ENCODE data around the gene ATAD5. TPM values are rescaled to one million over a fixed set of nuclear protein-coding genes. Genes with fewer than 3 reads are reported as not detected.
"Not testable (repeated sequence)": the region's sequence is repeated elsewhere in the genome, so short reads cannot be mapped to it uniquely, and the experiment has no call there.

The ATAD5 gene
- total and polyA plus RNA-seq, 5 donors, result 0.29 to 1.3 (median 0.69) TPM

DNA sequence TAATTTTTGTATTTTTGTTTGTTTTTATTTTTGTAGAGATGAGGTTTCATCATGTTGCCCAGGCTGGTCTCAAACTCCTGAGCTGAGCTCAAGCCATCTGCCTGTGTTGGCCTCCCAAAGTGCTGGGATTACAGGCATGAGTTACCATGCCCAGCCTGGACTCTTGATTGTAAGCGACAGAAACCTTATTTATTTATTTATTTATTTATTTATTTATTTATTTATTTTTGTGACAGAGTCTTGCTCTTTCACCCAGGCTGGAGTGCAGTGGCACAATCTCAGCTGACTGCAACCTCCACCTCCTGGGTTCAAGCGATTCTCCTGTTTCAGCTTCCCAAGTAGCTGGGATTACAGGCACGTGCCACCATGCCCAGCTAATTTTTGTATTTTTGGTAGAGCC lies 98.1 kb downstream of the ATAD5 start:
- H3K27me3 ChIP-seq (ENCODE audit: control insufficient read depth, insufficient read depth); H3K4me3 ChIP-seq (ENCODE audit: low read length); intact Hi-C loops (cut with DNase I); H3K9me3 ChIP-seq (ENCODE audit: control insufficient read depth, low read length); H3K27ac ChIP-seq (ENCODE audit: low read length); DNase-seq; ATAC-seq; H3K4me1 ChIP-seq (ENCODE audit: control insufficient read depth, insufficient read depth, low read length): not testable (repeated sequence)
- 89% methylated on average over 3 of the region's 3 CpGs for WGBS

DNA sequence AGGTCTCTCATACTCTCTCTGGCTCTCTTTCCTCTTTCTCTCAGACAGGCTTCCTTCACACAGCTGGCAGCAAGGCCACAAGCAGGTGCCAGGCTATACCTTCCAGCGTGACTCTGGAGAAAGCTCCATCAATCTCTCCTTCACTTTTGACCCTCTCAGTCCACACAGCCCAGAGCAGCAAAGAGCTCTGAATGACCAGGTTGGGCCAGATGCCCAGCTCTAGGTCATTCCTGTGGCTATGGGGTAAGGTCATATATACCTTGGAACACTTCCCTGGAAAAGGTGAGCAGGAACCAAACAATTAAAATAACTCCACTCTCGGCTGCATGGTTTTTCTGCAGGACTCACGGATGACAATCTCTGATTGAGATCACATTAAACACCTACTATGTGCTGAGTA lies 98.7 kb downstream of the ATAD5 start:
- Histone ChIP-seq H3K9me3 (ENCODE audit: control insufficient read depth, low read length) (no peaks in the 10 kb centered on the region), H3K4me1 (ENCODE audit: control insufficient read depth, insufficient read depth, low read length) (no peaks in the 10 kb centered on the region), H3K4me3 (ENCODE audit: low read length) (no peak overlapping the region), H3K27me3 (ENCODE audit: control insufficient read depth, insufficient read depth) (no peaks in the 10 kb centered on the region), H3K27ac (ENCODE audit: low read length) (no peak overlapping the region)
- intact Hi-C loops (cut with DNase I), result no loop called here
- DNase-seq (no peak), ATAC-seq (no peak)
- 86% methylated on average over 3 of the region's 3 CpGs for WGBS

GRCh38 chr17:30931582-30931981 lies 99.8 kb downstream of the ATAD5 start:
- H3K27me3 ChIP-seq (ENCODE audit: control insufficient read depth, insufficient read depth); H3K27ac ChIP-seq (ENCODE audit: low read length); intact Hi-C loops (cut with DNase I); H3K4me1 ChIP-seq (ENCODE audit: control insufficient read depth, insufficient read depth, low read length); H3K4me3 ChIP-seq (ENCODE audit: low read length); H3K9me3 ChIP-seq (ENCODE audit: control insufficient read depth, low read length); DNase-seq; ATAC-seq: not testable (repeated sequence)
- 85% methylated on average over 8 of the region's 8 CpGs for WGBS

DNA sequence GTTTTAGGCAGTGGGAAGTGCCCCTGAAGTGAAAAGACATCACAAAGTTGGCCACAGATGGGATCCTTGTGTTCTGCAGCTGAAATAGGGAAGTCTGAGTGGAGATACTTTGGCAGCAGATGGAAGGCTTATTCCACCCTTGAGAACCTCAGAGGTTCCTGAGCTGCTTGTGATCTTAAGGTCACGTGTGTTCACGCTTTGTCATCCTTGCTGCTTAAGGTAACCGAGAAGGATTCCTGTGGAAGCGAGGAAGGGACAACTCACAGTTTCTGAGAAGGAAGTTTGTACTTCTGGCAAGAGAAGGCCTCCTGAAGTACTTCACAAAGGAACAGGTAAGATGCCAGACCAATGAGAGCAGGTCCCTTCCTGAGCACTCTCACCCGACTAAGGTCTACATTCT lies 102.2 kb downstream of the ATAD5 start:
- H3K9me3 ChIP-seq (ENCODE audit: control insufficient read depth, low read length), result no peaks in the 10 kb centered on the region
- no peaks in the 10 kb centered on the region for H3K27me3 ChIP-seq (ENCODE audit: control insufficient read depth, insufficient read depth)
- no peak overlapping the region for H3K27ac ChIP-seq (ENCODE audit: low read length)
- H3K4me3 ChIP-seq (ENCODE audit: low read length), result no peak overlapping the region
- ATAC-seq (no peak), DNase-seq (no peak)
- 69% methylated on average over 5 of the region's 5 CpGs for WGBS
- no peaks in the 10 kb centered on the region for H3K4me1 ChIP-seq (ENCODE audit: control insufficient read depth, insufficient read depth, low read length)
- intact Hi-C loops (cut with DNase I), result no loop called here

DNA sequence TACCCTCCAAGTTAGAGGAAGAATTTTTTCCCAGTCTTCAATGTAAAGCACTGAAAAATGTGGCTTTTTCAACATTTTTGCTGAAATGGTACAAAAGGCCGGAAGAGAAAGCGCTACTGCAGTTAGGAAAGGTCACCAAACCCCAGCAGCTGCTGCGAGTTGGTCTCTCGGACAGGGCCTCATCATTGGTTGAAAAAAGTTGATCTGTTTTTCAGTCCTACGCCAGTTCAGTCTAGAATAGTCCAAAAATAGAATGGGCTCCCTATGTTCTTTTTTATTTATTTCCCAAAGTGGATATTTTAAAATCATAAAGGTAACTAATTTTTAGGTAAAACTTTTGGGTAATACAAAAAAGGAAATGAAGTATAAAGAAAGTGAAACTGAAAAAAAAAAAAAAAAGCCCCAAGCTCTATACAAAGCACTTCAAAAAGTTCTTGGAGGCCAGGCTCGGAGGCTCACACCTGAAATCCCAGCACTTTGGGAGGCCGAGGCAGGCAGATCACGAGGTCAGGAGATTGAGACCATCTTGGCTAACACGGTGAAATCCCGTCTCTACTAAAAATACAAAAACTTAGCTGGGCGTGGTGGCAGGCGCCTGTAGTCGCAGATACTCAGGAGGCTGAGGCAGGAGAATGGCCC lies 107.4 kb downstream of the ATAD5 start:
- H3K4me1 ChIP-seq (ENCODE audit: control insufficient read depth, insufficient read depth, low read length), result no peaks in the 10 kb centered on the region
- no peaks in the 10 kb centered on the region for H3K9me3 ChIP-seq (ENCODE audit: control insufficient read depth, low read length)
- H3K27me3 ChIP-seq (ENCODE audit: control insufficient read depth, insufficient read depth), result no peaks in the 10 kb centered on the region
- no peak overlapping the region for H3K27ac ChIP-seq (ENCODE audit: low read length)
- DNase-seq (no peak), ATAC-seq (no peak)
- WGBS, result 80% methylated on average over 13 of the region's 13 CpGs
- H3K4me3 ChIP-seq (ENCODE audit: low read length), result no peak overlapping the region
- intact Hi-C loops (cut with DNase I), result no loop called here

DNA sequence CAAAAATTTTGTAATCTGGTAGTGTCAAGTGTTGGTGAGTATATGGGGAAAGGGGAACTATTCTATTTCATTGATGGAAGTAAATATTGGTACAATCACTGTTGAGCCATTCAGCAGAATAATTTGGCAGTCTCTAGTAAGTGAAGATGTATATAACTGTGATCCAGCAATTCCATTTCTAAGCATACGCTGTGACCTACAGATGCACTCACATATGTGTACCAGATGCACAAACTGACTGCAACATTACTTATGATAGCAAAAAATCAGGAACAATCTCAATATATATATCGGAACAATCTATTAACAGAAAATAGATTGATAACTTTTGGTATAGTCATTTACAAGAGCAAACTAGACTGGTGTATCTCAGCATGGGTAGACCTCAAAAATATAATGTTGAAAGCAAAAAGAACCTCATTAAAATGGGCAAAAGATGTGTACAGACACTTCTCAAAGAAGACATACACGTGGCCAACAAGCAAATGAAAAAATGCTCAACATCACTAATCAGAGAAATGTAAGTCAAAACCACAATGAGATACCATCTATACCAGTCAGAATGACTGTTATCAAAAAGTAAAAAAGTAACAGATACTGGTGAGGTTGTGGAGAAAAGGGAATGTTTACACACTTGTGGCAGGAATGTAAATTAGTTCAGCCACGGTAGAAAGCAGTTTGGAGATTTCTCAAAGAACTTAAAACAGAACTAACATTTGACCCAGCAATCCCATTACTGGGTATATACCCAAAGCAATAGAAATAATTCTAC lies 110.7 kb downstream of the ATAD5 start:
- no peak overlapping the region for H3K4me3 ChIP-seq (ENCODE audit: low read length)
- no peak for ATAC-seq
- 64% methylated on average over 4 of the region's 4 CpGs for WGBS

More for the DNA sequence above, 110.7 kb downstream of the ATAD5 start:
- Histone ChIP-seq H3K27me3 (ENCODE audit: control insufficient read depth, insufficient read depth) (no peaks in the 10 kb centered on the region), H3K9me3 (ENCODE audit: control insufficient read depth, low read length) (no peaks in the 10 kb centered on the region), H3K4me1 (ENCODE audit: control insufficient read depth, insufficient read depth, low read length) (no peaks in the 10 kb centered on the region), H3K27ac (ENCODE audit: low read length) (no peak overlapping the region)
- intact Hi-C loops (cut with DNase I), result no loop called here
- no peak for DNase-seq

Other genes with a start within 250 kb of the ATAD5 start
- 1 to 10 TPM; 4.8 to 6.7 (median 6.0) TPM for gene CRLF3, start 7.3 kb upstream of the ATAD5 start, total RNA-seq
- gene CRLF3, start 7.3 kb upstream of the ATAD5 start, polyA plus RNA-seq, result 3.7 TPM
- gene TEFM, start 74.3 kb downstream of the ATAD5 start, total RNA-seq, result 10 to 100 TPM; 11.7 to 14.0 (median 12.0) TPM
- gene TEFM, start 74.3 kb downstream of the ATAD5 start, polyA plus RNA-seq, result 14.6 TPM
- 10 to 100 TPM in 3 of 4 donors, 1 to 10 TPM in 1; 8.2 to 14.4 (median 11.1) TPM for gene ADAP2, start 90.0 kb downstream of the ATAD5 start, total RNA-seq
- gene ADAP2, start 90.0 kb downstream of the ATAD5 start, polyA plus RNA-seq, result 3.1 TPM
- 10 to 100 TPM in 2 of 4 donors, 1 to 10 TPM in 2; 7.7 to 10.4 (median 9.7) TPM for gene RNF135, start 139.1 kb downstream of the ATAD5 start, total RNA-seq
- gene RNF135, start 139.1 kb downstream of the ATAD5 start, polyA plus RNA-seq, result 6.6 TPM